K562 treated with DMSO at 1 percent for 24 hours (cell line): ENCODE measurements around the gene IL6. TPM values are rescaled to one million over a fixed set of nuclear protein-coding genes. Genes with fewer than 3 reads are reported as not detected.

ENCODE experiments used
- total RNA-seq: library from RNA; unstranded; fragments of 300-600 nt; gene quantifications from 2 replicates; pipeline ENCODE4 v1.2.3, GENCODE V29; 2022; ENCODE audit warnings: low read depth; ENCODE audit not compliant: insufficient read depth

The IL6 gene
- 2.6 and 3.1 TPM in 2 replicates for total RNA-seq

GRCh38 chr7:22726907-22727713 is at the start of gene IL6:
TSS of gene IL6 (plus strand) at chr7:22727200. CDS start at chr7:22727263, 63 bp downstream.

Other genes starting within 250 kb of the IL6 start
- 11.1 and 15.2 TPM in 2 replicates for gene STEAP1B, start 227.0 kb upstream of the IL6 start, total RNA-seq
- 530 and 532 TPM in 2 replicates for gene TOMM7, start 95.6 kb downstream of the IL6 start, total RNA-seq